Ishikawa (cell line): ENCODE results near the gene KIAA0825.

Experiments used
- CEBPB ChIP-seq: IDR thresholded peaks from 2 replicates; pipeline ENCODE4 v1.6.1; 2012
- CREB1 ChIP-seq: IDR thresholded peaks from 2 replicates; pipeline ENCODE4 v1.6.1; 2012; ENCODE audit warnings: low read depth
- EGR1 ChIP-seq: IDR thresholded peaks from 2 replicates; pipeline ENCODE4 v1.6.1; 2012
- EP300 ChIP-seq: IDR thresholded peaks from 2 replicates; pipeline ENCODE4 v1.6.1; 2012; ENCODE audit warnings: borderline replicate concordance
- FOXM1 ChIP-seq: IDR thresholded peaks from 2 replicates; pipeline ENCODE4 v1.6.1; 2012; ENCODE audit warnings: low read depth, borderline replicate concordance
- MAX ChIP-seq: IDR thresholded peaks from 2 replicates; pipeline ENCODE4 v1.6.1; 2012
- NFIC ChIP-seq: IDR thresholded peaks from 2 replicates; pipeline ENCODE4 v1.6.1; 2012
- RAD21 ChIP-seq: IDR thresholded peaks from 2 replicates; pipeline ENCODE4 v1.6.1; 2012; ENCODE audit warnings: low read depth
- TAF1 ChIP-seq: IDR thresholded peaks from 2 replicates; pipeline ENCODE4 v1.6.1; 2012; ENCODE audit warnings: low read depth, mild to moderate bottlenecking
- TCF12 ChIP-seq: IDR thresholded peaks from 2 replicates; pipeline ENCODE4 v1.6.1; 2012; ENCODE audit warnings: low read depth
- TEAD4 ChIP-seq: IDR thresholded peaks from 2 replicates; pipeline ENCODE4 v1.6.1; 2012
- YY1 ChIP-seq: IDR thresholded peaks from 2 replicates; pipeline ENCODE4 v1.6.1; 2012; ENCODE audit warnings: low read depth
- ZBTB7A ChIP-seq: IDR thresholded peaks from 2 replicates; pipeline ENCODE4 v1.6.1; 2012; ENCODE audit warnings: low read depth
- TF ChIP-seq, protein P1 (sequence below): IDR thresholded peaks from 2 replicates; pipeline ENCODE4 v1.6.1; 2012
- TF ChIP-seq, protein P2 (sequence below): IDR thresholded peaks from 2 replicates; pipeline ENCODE4 v1.6.1; 2012; ENCODE audit warnings: low read depth, mild to moderate bottlenecking

KIAA0825 gene

DNA sequence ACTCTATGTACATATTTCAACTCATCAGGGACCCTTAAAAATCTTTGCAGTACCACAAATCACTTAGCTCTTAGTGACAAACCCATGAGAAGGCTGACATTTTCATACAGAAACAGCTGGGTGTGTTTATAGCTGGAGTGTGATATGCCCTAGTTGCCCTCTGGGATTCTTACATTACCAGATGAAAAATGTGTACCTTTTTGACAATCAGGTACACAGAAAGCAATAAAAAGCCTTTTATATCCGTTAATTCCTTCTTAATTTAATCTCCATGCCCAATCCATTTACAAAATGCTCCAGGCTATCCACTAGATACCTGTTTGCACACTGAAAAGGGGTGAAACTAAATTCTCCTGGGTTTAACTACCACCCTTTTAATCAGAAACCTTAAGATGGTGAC is 222.9 kb downstream of the KIAA0825 start:
- TF ChIP-seq, protein P1, sequence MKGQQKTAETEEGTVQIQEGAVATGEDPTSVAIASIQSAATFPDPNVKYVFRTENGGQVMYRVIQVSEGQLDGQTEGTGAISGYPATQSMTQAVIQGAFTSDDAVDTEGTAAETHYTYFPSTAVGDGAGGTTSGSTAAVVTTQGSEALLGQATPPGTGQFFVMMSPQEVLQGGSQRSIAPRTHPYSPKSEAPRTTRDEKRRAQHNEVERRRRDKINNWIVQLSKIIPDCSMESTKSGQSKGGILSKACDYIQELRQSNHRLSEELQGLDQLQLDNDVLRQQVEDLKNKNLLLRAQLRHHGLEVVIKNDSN, result no peak
- no peak for TF ChIP-seq YY1
- TF ChIP-seq TAF1, result no peak
- no peak for TF ChIP-seq NFIC
- no peak for TF ChIP-seq TCF12
- no peak for TF ChIP-seq TEAD4
- no peak for TF ChIP-seq FOXM1

DNA sequence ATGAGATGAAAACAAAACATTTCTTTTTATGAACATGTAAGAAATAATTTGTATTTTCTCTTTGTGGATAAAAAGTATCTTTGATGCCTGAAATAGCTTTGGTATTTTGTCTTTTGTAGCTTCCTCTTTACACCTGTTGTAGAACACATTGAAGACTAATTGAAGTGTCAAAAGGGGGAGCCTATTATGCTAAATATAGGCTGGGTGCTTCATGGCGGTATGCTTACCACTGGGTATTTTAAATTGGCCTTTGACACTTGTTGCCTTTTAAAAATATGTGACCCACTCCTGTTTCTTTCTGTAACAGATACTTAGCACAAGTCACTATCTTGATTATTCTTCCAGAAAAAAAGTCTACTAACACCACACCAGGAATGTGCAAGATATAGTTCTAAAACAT is 226.4 kb downstream of the KIAA0825 start:
- TF ChIP-seq CREB1 (no peak), ZBTB7A (no peak), EGR1 (no peak), TEAD4 (no peak), FOXM1 (no peak), TCF12 (no peak), YY1 (no peak), EP300 (no peak), NFIC (no peak), CEBPB (no peak), TAF1 (no peak), MAX (no peak), RAD21 (no peak)
- TF ChIP-seq, protein P2, sequence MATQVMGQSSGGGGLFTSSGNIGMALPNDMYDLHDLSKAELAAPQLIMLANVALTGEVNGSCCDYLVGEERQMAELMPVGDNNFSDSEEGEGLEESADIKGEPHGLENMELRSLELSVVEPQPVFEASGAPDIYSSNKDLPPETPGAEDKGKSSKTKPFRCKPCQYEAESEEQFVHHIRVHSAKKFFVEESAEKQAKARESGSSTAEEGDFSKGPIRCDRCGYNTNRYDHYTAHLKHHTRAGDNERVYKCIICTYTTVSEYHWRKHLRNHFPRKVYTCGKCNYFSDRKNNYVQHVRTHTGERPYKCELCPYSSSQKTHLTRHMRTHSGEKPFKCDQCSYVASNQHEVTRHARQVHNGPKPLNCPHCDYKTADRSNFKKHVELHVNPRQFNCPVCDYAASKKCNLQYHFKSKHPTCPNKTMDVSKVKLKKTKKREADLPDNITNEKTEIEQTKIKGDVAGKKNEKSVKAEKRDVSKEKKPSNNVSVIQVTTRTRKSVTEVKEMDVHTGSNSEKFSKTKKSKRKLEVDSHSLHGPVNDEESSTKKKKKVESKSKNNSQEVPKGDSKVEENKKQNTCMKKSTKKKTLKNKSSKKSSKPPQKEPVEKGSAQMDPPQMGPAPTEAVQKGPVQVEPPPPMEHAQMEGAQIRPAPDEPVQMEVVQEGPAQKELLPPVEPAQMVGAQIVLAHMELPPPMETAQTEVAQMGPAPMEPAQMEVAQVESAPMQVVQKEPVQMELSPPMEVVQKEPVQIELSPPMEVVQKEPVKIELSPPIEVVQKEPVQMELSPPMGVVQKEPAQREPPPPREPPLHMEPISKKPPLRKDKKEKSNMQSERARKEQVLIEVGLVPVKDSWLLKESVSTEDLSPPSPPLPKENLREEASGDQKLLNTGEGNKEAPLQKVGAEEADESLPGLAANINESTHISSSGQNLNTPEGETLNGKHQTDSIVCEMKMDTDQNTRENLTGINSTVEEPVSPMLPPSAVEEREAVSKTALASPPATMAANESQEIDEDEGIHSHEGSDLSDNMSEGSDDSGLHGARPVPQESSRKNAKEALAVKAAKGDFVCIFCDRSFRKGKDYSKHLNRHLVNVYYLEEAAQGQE, result no peak
- TF ChIP-seq, protein P1, result no peak

DNA sequence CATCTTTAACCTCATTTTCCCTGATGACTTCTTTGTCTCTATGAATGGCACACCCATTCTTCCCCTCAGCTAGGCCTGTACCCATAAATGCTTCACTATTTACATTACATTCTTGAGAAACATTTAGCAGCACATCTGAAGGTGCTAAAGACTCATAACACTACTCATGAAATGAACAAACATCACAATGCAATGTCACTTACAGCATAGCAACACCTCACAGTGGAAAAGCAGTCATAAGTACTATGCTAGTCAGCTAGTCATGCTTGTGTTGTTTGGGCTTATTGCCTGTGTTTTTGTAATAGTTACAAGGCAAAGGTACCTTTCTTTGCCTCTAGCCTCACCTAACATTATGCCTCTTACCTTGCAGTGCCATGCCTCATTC is 228.9 kb downstream of the KIAA0825 start:
- no peak for TF ChIP-seq RAD21
- TF ChIP-seq TAF1, result no peak
- no peak for TF ChIP-seq MAX
- TF ChIP-seq FOXM1, result no peak
- TF ChIP-seq NFIC, result no peak
- TF ChIP-seq EGR1, result no peak
- TF ChIP-seq, protein P2, result no peak
- TF ChIP-seq ZBTB7A, result no peak
- no peak for TF ChIP-seq YY1
- TF ChIP-seq CREB1, result no peak

- TF ChIP-seq CREB1 (no peak), YY1 (no peak), EGR1 (no peak), NFIC (no peak), MAX (no peak), RAD21 (no peak), CEBPB (no peak), ZBTB7A (no peak), FOXM1 (no peak), TEAD4 (no peak), EP300 (no peak), TCF12 (no peak), TAF1 (no peak)
- TF ChIP-seq, protein P1, result no peak
- TF ChIP-seq, protein P2, result no peak
Measured at GRCh38 chr5:94388773-94389514, 229.5 kb downstream of the KIAA0825 start.
